Amniotic epithelial cell (primary cell): ENCODE results near the gene IGHMBP2.

Experiments
- DNase-seq: peaks from one replicate; pipeline ENCODE4 v3.0.0-alpha.2; 2010; ENCODE audit warnings: low read depth

Gene IGHMBP2

DNA sequence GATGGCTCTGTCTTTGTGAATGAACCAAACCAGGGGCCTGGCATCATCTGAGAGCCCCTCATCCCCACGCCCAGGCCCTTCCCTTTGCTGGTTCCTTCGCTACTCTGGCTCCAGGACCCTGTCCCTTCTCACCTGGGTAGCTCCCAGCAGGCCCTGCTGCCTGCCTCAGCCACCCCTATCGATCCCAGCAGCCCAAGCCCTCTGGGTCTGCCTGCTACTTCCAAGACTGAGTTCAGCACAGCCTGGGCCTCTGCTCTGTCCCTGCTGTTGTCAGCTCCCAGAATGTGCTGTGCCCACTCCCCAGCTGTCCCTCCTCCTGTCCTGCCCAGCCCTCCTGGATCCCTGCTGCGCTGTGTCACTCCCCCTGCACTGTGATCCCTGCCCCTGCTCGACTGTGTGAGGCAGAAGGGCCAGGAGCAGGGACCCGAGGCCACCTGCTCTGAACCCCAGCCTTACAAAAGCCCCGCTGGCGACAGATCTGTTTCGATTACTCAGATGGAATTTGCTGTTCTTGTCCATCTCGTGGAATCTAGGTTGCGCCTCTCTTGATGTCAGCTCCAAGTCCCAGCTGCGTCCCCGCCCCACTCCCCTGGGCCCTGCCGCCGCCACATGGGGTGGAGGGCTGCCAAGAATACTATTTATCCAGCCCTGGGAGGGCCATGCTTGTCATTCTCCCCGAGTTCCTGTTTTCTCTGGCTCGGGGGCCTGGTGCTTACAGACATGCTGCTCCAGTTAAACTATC is 13.0 kb upstream of the IGHMBP2 start:
- DNase-seq = no peak

DNA sequence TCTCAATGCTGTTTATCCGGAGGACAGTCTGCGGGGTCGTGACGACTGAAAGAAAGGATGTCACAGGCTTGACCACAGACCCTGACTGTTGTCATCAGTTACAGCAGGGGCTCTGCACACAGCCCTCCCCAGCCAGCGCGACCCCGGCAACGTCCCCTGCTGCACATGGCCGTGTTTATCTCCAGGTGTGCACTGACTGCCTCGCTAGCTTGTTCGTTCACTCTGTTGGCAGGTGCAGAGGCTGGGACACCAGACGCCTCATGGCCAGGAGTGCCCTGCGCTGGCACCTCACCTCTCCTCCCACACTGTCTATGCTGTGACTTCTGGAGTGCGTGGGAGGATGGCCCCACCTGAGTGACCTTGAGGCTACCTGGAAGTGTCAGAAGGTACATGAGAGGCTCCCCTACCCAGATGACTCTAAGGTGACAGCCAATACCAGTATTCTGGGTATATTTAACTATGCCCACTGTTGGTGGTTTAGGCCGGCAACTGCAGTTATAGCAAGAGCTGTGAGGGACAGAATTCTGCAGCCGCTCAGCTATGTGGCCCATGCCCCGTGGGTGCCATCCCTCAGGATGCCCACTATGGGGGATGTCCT is 12.2 kb upstream of the IGHMBP2 start:
- DNase-seq = no peak

DNA sequence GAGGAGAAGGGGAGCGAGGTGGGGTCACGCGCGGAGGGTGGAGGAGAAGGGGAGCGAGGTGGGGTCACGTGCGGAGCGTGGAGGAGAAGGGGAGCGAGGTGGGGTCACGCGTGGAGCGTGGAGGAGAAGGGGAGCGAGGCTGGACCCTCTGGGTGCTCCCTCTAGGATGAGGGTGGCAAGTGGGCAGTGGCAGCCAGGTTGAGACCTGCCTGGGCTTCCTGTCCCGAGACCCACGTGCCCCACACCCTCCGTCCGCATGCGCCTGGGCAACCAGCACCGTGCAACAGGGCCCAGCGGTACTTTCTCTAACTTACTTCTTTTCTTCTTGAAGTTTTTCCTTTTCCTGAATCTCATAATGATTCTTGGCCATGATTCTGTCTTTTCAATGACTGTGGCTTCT is 11.1 kb upstream of the IGHMBP2 start:
- no peak for DNase-seq

DNA sequence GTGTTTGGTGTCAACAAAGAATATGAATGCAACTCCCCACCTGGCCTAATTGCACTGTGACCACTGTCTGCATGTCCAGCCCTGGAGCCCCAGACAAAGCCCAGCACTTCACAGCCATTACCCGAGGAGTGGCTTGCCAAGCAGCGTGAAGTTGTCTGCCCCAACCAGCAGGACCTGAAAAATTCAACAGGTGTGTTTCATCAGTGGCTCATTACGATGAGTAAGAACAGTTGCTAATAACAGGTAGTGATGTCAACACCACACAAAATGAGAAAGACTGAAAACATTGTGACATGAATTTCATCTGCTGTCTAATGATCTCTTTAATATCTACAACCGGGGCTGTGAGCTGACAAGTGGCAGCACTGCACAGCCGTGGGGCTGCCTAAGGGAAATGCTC is 10.4 kb upstream of the IGHMBP2 start:
- no peak for DNase-seq

DNA sequence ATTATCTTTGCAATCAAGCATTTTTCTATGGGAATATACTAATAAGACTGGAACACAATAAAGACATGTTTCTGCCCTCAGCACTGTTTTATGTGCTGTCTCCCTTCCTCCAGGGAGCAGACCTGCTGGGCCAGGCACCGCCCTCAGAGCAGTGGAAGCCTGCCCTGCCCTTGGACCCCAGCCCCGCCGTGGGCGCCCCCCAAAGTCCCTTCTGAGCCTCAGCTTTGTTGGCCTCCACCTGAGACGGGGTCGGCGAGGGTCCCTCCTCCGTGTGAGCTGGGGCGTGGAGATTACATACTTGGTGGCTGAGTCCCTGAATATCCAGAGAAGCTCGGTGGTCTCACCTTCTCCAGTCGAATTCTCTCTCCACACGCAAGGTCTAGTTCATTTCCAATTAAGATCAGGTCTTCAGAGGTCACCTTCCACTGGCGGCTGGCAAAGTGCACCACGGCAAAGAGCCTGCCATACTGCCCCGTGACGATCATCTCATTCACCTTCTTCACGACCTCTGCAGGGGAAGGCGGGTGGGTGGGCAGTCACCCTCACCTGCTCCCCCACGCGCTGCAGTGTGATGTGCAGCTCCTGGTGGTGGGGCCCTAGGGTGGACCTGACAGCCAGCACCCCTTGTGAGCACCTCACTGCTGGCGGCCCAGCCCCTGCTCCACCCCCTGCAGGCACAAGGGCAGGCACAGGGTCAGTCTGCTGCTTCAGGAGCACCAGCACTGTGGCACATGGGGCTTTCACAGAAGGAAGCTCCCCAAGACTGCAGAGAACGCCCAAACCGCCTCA is 7.3 kb upstream of the IGHMBP2 start:
- DNase-seq = no peak

DNA sequence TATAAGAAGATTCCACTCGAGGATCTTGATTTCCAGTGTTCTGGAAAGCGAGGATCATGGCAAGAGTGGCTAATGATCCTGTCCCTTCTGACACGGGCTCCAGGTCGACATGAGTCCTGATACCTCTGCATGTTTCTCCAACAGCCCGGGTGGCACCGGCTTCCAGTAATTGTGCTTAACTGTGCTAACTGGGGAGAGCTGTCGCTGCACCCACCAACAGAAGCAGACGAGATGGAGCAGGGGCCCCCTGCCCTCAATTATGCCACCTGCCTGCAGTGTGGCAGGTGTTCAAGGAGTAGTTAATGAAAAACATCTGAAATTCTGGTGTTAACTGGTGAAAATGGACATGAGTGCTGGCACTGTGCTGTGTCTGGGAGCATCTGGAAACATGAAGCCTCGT is 6.2 kb upstream of the IGHMBP2 start:
- DNase-seq = no peak

DNA sequence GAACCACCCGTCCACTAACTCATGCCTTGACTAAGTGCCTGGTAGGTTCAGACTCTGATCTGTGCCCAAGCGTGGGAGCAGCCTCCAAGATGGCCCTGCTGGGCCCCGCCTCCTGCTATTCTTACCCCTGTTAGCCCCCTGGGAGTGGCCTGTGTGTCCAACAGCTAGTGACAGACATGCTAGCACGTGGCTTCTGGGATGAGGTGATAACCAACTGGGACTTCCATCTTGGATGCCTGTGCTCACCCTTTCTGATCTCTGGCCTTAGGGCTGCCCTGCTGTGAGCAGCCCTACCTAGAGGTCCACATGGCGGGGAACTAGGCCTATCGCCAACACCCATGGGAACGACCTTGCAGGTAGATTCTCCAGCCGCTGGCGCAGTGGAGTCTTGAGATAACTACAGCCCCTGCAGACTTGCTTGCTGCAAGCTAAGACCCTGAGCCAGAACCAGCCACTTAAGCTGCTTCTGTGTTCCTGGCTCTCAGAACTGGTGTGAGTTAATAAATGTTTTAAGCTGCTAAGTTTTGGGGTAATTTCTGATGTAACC is 2.8 kb upstream of the IGHMBP2 start:
- DNase-seq = no peak

DNA sequence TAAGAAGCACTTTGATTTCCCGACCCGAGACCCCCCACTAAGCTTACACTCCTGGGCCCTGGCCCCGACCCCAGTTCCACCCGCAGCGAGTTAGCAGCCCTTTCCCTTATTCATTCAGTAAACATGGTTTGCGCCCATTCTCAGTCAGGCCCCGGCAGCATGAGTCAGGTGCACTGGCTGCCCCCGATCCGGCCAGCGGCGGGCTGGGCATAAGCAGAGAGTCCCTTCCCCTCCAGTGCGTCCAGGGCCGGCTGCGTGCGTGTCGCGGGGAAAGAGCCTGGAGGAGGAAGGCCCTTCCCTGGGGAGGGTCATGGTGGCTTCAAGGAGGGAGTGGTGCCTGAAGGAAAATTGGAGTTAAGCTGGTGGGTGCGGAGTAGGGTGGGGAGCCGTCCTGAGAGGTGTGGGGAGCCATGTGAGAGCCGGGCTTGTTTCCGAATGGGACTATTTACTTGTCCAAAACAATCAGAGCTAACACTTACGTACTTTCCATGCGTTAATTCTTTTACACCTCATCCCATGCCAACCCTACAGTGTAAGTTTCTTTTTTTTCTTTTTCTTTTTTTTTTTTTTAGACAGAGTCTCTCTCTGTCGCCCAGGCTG is 657 bp downstream of the IGHMBP2 start:
- DNase-seq = peak; percentile 21

DNA sequence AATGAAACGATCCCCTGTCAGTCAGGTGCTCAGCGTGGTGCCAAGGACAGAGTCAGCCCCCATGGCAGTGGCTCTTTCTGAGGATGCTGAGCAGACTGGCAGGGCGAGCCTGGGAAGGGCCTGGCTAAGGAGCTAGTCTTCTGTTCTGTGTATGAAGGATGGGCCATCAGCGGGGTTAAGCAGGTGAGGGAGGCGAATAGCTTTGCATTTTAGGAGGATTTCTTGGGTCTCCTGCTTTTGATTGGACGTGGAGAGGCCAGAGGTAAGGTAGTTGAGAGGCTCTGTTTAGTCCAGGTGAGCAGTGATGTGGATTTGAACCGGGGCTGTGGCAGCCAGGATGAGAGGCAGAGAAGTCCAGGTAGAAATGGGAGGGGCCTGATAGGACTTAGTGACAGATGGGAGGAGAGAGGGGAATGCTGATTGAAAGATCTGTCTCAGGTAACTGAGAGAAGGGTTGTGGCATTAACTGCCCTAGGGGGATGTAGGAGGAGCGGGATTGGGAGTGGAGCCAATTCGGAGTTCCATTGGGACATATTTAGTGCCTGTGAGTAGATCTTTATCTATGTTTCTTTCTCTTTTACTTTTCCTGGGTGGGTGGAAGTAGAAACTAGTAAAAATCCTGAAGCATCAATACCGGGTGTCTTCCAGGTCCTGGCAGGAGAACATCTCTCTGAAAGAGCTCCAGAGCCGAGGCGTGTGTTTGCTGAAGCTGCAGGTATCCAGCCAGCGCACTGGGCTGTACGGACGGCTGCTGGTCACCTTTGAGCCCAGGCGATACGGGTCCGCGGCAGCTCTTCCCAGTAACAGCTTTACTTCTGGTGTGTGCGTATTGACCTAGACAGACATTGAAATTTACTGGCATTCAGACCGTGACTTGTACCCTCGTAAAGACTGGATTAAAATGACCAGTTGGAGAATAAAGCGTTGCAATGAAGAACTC is 2.0 kb downstream of the IGHMBP2 start:
- no peak for DNase-seq

DNA sequence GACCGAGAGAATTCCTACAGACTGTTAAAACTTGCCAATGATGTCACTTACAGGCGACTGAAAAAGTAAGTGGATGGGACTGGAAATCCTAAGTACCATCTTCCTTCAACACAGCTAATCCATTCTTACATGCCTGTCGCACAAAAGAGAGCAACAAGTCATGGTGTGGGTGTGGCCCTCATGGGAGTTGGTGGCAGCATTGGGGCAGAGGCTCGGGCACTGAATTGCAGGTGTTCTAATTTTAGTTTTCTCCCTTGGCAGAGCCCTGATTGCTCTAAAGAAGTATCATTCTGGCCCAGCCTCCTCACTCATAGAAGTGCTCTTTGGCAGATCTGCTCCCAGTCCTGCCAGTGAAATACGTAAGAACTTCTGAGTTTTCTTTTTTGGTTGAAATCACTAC is 4.6 kb downstream of the IGHMBP2 start:
- DNase-seq = no peak

DNA sequence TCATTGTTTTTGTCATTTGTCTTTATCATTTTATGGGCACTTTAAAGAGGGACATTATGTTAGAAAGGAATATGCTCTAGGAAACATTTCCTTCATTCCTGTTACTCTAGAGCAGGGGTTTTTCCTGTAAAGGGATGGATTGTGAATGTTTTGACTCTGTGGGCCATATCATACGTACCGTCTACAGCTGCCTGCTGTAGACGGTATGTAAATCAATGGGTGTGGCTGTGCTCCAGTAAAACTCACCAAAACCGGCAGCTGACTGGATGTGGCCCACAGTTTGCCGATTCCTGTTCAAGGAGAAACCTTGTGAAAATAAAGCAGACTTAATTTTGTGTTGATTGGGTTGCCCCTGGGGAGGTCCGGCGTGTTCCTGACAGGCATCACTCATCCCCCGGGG is 7.3 kb downstream of the IGHMBP2 start:
- no peak for DNase-seq

DNA sequence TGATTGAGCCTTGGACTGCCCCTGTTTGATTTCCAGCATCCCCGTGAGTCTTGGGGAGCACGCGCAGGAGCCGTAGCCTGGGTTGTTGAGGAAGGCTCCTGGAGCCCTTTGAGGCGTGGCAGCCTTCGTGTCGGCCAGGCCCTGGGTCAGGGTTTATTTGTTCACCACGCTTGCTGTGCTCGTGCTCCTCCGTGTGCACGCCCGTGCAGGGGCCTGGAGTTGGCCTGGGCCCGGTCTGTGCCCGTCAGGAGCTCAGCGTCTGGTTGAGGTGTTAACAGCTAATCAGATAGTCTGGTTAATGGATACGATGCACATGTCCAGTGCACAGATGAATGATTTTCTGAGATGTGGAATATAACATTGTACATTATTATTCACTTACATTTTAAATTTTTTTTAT is 8.0 kb downstream of the IGHMBP2 start:
- DNase-seq = no peak

DNA sequence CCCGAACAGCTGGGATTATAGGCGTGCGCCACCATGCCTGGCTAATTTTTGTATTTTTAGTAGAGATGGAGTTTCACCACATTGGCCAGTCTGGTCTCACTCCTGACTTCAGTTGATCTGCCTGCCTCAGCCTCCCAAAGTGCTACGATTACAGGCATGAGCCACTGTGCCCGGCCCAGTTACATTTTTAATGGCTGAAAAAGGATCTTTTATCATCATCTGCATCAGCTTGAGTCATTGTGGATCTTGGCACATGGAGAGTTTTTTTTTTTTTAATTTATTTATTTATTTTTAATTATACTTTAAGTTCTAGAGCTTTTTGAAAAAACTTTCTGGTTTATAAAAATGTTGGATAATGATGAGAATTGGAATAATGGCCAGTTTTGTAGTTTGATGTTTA is 8.6 kb downstream of the IGHMBP2 start:
- no peak for DNase-seq

DNA sequence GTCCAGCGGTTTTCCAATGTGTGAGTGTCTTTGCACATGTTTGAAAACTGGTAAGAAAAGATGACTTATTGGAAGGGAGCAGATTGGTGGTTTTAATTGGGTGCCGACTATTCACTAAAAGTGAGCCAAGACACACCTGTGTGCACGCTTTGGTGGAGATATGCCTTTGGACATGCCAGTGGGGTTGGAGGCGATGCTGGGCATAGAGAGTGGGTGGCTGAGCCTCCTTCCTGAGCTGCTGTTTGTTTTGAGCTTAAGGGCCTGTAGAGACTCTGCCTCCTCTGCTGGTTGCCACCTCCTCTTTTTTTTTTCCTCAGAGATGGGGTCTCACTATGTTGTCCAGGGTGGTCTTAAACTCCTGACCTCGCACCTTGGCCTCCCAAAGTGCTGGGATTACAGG is 9.5 kb downstream of the IGHMBP2 start:
- DNase-seq = no peak

DNA sequence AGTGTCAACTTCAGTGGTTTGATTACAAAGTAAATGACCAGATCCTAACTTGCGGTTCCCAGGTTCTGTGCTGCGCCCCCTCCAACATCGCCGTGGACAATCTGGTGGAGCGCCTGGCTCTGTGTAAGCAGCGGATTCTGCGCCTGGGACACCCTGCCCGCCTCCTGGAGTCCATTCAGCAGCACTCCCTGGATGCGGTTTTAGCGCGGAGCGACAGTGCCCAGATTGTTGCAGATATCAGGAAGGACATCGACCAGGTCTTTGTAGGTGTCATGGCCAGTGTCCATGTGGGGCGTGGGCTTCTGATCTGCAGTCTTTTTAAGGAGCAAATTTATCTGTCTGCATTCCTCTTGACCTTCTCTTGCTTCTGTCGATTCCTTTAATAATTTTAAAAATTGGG is 11.1 kb downstream of the IGHMBP2 start:
- no peak for DNase-seq

DNA sequence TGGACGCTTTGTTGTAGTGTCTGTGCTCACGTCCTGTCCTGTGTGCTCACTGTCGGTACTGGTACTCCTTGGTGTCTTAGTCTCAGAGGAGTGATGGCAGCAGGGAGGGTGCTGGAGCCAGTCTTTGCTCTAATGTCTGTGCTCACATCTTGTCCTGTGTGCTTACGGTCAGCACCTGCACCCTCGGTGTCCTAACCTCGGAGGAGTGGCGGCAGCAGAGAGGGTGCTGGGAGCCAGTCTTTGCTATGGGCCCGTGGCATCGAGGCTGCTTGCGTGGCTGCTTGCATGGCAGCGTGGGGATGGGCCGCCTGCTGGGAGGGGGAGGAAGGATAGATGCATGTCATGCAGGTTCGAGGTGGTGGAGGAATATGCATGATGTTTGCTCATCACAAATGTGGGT is 12.7 kb downstream of the IGHMBP2 start:
- DNase-seq = no peak

DNA sequence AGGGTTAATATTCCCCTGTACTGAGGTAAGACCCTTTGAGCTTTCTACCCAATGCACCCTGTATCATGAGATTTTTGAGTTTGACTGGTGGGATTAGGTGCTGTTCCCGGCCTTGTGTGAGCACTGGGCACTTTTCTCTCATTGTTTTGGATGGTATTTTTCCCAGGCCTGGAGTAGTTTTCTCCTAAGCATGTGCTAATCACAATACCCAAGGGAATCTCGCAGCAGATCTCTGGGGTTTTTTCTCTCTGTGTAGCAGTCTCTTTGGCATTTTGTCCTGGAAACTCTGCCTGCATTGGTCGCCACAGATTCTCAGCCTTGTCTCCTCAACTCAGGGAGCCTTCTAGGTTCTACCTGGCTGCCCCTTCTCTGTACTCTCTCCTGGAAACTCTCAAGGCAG is 19.9 kb downstream of the IGHMBP2 start:
- DNase-seq = no peak

DNA sequence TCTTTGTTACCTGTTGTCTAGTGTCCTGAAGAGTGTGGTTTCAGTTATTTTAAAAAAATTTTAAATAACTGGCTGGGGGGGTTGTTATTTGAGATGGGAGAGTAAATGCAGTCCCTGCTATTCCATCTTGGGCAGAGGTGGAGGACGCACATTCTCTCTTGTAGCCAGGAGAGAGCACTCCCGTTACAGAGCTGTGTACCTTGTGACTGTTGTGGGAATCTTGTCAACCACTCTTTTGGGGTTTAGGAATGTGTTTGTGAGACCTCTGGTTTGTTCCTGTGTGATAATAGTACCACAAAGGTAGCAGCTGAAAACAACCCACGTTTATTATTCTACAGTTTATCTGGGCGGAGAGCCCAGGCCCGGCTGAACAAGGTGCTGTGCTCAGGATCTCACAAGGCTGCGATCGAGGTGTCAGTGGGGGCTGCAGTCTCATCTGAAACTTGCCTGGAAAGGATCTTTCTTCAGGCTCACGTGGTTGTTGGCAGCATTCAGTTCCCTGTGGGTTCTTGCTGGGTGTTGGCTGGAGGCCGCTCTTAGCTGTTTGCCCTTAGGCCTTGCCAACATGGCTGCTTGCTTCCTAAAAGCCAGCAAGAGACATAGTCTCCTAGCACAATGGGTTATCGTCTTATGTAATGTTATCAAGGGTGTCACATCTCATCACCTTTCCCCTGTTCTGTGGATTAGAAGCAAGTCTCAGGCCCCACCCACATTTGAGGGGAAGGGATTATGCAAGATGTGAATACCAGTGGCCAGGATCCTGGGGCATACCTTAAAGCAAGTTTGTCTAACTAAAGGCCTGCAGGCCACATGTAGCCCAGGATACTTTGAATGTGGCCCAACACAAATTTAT is 20.6 kb downstream of the IGHMBP2 start:
- no peak for DNase-seq

DNA sequence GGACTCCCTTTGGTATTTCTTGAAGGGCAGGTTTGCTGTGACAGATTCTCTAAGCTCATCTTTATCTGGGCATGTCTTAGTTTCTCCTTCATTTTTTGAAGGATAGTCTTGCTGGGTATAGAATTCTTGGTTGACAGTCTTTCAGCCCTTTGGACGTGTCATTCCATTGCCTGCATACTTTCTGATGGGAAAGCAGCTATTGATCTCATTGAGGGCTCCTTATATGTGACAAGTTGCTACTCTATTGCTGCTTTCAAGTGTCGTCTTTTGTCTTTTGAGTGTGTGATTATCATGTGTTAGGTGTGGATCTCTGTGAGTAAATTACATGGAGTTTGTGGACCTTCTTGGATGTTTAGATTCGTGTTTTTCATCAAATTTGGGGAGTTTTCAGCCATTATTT is 21.9 kb downstream of the IGHMBP2 start:
- DNase-seq = no peak

DNA sequence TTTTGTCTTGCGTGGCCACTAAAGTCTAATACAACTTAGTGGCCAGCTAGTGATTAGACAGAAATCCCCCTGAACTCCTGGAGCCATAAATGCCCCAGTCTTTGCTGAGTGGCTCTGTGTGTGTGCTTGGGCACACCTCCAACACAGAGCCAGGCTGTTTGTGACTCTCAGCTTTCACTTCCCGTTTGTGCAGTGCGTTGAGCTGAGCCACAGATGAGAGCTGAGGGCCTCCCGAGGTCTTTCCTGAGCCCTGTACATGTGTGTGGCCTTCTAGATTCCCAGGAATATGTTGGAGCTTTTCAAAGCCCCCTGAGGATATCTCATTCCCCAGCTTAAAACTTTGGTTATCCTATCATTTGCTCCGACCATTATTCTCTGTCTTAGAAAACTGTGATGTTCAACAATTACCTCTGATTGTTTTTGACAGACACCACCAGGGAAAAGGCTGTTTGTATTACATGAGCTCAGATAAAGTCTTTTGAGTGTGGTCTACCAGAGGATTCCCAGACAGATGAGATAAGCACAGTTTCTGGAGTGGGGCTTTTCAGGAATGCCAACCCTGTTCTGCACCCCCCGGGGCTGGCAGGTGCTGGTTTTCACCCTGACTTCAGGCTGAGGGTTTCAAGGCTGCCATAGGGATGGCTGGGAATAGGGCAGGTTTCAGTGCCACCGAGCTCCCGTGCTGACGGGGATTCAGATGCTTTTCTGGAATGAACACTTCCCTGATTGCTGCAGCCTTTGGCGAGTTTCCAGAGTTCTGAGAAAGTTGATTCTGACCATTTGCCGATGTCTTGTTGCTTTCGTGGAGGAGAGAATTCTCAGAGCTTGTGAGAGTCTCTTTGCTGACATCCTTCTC is 23.8 kb downstream of the IGHMBP2 start:
- DNase-seq = peak; percentile 67
